PC-3 (cell line): ENCODE data around the gene GYPC.

Experiments used
- CTCF ChIP-seq: fragments of 300-600 bp; sonication (generic); conservative IDR thresholded peaks from 2 replicates; pipeline ENCODE4 v1.5.1; 2017; ENCODE audit warnings: antibody characterized with exemption, low read depth, mild to moderate bottlenecking, low read length
- EZH2 ChIP-seq: fragments of 300-600 bp; sonication (generic); IDR thresholded peaks from one replicate; pipeline ENCODE4 v1.6.1; 2017; ENCODE audit warnings: antibody characterized with exemption, mild to moderate bottlenecking, low read length; ENCODE audit not compliant: unreplicated experiment
- EZH2phosphoT487 ChIP-seq: fragments of 300-600 bp; sonication (generic); IDR thresholded peaks from 2 replicates; pipeline ENCODE4 v1.6.1; 2018; ENCODE audit warnings: mild to moderate bottlenecking, antibody characterized with exemption, low read length, borderline replicate concordance

GRCh38 chr2:126634273-126634861 is 21.6 kb upstream of the GYPC start:
- TF ChIP-seq CTCF (peak; percentile 70), EZH2 (no peak), EZH2phosphoT487 (no peak)
